ENCODE results near the gene PRKAR2A.

PRKAR2A gene

GRCh38 chr3:48856469-48856868, 8.8 kb upstream of the PRKAR2A start:
- no peak for TF ChIP-seq CTCF (conservative IDR thresholded peaks at IDR 0.05)
- no peak overlapping the region for H3K27ac ChIP-seq

DNA sequence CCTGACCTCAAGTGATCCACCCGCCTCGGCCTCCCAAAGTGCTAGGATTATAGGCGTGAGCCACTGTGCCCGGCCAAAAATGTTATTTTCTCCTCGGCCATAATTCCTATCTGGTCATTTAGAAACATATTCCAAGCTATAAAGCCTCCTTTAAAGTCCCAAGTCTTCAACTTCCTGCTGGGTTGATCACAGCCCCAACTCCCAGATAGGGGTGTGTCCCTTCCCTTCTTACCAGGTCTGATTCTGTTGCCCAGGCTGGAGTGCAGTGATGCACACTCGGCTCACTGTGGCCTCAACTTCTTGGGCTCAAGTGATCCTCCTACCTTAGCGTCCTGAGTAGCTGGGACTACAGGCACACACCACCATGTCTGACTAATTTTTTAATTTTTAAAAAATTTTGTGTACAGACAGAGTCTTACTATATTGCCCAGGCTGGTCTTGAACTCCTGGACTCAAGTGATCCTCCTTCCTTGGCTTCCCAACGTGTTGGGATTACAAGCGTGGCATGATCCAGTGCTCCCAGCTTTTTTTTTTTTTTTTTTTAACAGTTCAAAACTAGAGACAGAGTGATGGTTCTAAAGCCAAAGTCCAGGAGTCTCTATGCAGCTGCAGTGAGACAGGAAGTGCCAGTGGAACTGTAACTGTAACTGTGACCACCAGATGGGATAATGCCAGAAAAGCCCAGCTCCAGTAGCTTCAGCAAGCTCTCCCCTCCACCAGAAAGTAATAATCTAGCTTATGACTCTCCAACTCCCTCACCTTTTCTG, 8.2 kb upstream of the PRKAR2A start:
- TF ChIP-seq CTCF (conservative IDR thresholded peaks at IDR 0.05), result no peak
- H3K27ac ChIP-seq, result no peak overlapping the region

DNA sequence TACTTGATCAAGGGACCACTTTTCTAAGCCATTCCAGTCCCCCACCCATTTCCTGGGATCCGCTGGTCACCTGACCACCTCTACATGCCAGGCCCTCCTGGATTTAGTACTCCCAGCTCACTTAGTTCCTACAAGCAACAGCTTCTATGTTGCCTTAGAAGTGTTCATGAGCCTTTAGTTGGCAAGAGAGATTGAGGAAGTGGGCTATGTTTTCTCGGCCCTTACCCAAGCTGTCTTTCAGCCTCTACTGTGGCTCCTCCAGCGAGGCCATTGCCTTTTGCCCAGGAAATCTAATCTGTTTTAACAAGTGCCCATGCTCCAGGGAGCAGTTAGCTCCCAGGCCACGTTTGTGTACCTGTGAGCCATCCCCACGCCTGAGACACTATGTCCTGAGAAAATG, 4.5 kb upstream of the PRKAR2A start:
- TF ChIP-seq CTCF (conservative IDR thresholded peaks at IDR 0.05), result no peak
- no peak overlapping the region for H3K27ac ChIP-seq

GRCh38 chr3:48851407-48851806, 3.7 kb upstream of the PRKAR2A start:
- no peak overlapping the region for H3K27ac ChIP-seq
- TF ChIP-seq CTCF (conservative IDR thresholded peaks at IDR 0.05), result no peak

DNA sequence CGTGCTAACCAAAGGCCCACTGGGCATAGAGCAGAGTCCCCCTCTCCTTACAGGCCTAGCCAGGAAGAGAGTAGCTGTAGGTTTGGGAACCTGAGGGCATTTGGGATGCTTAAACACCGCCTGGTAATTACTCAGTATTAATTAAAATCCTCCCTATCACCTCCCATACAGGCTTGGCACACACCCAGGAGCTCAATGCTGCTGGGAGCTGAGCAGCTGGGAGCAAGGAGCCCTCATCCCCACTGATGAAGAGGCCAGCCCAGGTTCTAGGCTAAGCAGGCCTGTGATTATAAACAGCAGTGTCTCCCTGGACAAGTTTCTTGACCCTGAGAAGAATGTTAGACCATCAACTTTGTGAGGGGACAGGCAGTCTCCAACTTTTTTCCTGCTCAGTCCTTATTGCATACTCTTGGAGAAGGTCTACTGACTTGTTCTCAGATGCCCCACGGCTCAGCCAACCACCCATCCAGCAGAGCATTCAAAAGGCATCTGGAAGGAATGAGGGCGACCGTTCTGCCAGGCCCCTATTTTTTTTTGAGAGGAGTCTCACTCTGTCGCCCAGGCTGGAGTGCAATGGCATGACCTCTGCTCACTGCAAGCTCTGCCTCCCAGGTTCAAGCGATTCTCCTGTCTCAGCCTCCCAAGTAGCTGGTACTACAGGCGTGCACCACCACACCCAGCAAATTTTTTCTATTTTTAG, 1.3 kb upstream of the PRKAR2A start:
- no peak for TF ChIP-seq CTCF (conservative IDR thresholded peaks at IDR 0.05)
- H3K27ac ChIP-seq, result peak overlapping the region; percentile 97

- peak overlapping the region; percentile 97 for H3K27ac ChIP-seq
These were observed 596 bp downstream of the PRKAR2A start for GRCh38 chr3:48847053-48847503.

More at GRCh38 chr3:48847053-48847503, 596 bp downstream of the PRKAR2A start:
- no peak for TF ChIP-seq CTCF (conservative IDR thresholded peaks at IDR 0.05)
